ENCODE results near the gene GLB1L.

Gene GLB1L

DNA sequence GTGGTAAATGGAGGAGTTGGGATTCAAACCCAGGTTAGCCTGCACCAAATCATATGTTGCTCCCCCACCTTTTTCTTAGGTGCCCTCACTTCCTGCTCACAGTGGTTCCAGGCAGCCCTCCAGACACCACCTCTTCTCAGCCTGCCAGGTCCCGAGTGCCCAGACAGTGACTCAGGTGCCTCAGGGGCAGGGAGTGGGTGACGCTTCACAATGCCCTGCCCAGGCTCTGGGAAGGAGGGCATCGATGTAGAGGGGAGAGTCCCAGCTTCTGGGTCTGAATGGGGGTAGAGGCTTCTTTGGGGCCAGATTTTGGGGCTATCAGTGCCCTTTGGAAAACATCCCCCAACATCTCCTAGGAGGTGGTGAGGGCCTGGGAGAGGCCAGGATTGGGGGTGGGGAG lies 28.7 kb upstream of the GLB1L start:
- no peak overlapping the region for H3K4me3 ChIP-seq (ENCODE audit: low read length)
- TF ChIP-seq, protein P1, sequence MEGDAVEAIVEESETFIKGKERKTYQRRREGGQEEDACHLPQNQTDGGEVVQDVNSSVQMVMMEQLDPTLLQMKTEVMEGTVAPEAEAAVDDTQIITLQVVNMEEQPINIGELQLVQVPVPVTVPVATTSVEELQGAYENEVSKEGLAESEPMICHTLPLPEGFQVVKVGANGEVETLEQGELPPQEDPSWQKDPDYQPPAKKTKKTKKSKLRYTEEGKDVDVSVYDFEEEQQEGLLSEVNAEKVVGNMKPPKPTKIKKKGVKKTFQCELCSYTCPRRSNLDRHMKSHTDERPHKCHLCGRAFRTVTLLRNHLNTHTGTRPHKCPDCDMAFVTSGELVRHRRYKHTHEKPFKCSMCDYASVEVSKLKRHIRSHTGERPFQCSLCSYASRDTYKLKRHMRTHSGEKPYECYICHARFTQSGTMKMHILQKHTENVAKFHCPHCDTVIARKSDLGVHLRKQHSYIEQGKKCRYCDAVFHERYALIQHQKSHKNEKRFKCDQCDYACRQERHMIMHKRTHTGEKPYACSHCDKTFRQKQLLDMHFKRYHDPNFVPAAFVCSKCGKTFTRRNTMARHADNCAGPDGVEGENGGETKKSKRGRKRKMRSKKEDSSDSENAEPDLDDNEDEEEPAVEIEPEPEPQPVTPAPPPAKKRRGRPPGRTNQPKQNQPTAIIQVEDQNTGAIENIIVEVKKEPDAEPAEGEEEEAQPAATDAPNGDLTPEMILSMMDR (IDR thresholded peaks at IDR 0.05; ENCODE audit: insufficient read depth, low read depth, low read length, missing control alignments): no peak

DNA sequence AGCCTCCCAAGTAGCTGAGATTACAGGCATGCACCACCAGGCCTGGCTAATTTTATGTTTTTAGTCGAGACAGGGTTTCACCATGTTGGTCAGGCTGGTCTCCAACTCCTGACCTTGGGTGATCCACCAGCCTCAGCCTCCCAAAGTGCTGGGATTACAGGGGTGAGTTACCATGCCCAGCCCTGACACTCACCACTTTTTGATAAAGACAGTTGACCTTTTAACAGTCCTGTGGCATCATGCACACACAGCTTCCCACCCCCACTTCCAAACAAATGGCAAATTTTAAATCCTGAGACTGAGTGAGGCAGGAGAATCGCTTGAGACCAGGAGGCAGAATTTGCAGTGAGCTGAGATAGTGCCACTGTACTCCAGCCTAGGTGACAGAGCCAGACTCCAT lies 27.8 kb upstream of the GLB1L start:
- no peak for DNase-seq (ENCODE audit: low read depth)
- TF ChIP-seq, protein P1 (IDR thresholded peaks at IDR 0.05; ENCODE audit: insufficient read depth, low read depth, low read length, missing control alignments): no peak

More for the DNA sequence above, 28.7 kb upstream of the GLB1L start:
- DNase-seq (ENCODE audit: low read depth): peak; percentile 99

DNA sequence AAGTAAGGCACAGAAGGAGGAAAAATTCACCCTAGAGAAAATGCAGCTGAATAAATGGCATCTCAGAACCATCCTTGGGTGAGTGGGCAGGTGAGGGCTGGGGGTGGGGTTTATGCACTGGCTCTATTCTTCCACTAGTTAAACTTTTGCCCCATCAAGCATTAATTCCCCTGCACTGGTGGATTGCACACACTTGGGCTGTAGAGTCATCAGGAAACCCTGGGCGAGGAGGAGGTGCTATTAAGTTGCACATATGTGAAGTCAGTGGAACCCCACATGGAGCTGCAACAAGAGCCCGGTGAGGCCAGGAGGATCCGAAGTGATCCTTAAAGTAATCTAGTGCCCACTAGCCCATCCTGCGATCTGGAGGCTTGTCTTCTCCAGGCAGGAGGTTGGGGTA lies 27.1 kb upstream of the GLB1L start:
- TF ChIP-seq, protein P1 (IDR thresholded peaks at IDR 0.05; ENCODE audit: insufficient read depth, low read depth, low read length, missing control alignments): no peak
- DNase-seq (ENCODE audit: low read depth): no peak
- H3K4me3 ChIP-seq (ENCODE audit: low read length): no peak overlapping the region

More for the DNA sequence above, 27.8 kb upstream of the GLB1L start:
- H3K4me3 ChIP-seq (ENCODE audit: low read length): no peak overlapping the region

DNA sequence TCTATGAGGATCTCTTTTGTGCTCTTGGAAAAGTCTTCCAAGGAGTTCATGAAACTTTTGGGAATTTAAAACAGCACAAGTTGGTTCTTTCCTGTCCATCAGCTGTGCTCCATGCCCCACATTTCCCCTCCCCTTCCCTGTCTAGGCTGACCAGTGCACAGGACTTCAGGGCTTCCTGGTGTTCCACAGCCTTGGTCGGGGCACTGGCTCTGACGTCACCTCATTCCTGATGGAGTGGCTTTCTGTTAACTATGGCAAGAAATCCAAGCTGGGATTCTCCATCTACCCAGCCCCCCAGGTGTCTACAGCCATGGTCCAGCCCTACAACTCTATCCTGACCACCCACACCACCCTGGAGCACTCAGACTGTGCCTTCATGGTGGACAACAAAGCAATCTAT lies 25.8 kb upstream of the GLB1L start:
- H3K4me3 ChIP-seq (ENCODE audit: low read length): no peak overlapping the region
- TF ChIP-seq, protein P1 (IDR thresholded peaks at IDR 0.05; ENCODE audit: insufficient read depth, low read depth, low read length, missing control alignments): no peak
- DNase-seq (ENCODE audit: low read depth): no peak

DNA sequence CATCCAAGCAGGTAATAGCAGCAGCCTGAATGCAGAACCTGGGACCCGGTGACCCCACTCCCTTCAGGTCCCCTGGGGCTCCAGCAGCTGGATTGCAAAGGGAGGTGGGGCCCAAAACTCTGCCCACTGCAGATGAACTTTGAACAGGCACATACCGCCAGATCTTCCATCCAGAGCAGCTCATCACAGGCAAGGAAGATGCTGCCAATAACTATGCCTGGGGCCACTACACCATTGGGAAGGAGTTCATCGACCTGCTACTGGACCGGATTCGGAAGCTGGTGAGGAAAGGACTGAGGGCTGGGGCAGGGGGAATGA lies 24.8 kb upstream of the GLB1L start:
- TF ChIP-seq, protein P1 (IDR thresholded peaks at IDR 0.05; ENCODE audit: insufficient read depth, low read depth, low read length, missing control alignments): no peak
- no peak for DNase-seq (ENCODE audit: low read depth)
- no peak overlapping the region for H3K4me3 ChIP-seq (ENCODE audit: low read length)

DNA sequence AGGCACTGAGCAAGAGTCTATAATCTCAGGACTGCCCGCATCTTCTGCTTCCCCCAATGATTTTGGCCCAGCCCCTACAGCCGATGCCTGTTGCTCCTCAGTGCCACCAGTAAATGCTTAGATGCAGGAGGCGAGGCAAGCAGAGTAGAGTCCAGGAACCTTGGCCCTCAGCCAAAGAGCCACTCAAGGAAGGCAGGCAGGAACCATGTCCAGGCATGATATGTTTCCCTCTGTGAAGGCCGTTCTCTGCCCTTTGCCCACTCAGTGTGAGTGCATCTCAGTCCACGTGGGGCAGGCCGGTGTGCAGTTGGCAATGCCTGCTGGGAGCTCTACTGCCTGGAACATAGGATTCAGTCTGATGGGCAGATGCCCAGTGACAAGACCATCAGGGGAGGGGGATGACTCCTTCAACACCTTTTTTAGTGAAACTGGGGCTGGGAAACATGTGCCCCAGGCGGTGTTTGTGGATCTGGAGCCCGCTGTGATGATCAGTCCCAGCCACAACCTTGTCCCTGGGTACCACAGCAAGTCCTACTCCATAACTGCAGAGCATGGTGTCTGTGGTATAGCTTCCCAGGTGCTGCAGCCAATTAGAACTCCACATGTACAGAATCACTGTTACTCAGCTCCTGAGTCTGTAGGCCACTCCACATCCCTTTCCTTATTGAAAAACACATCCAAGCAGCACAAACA lies 24.3 kb upstream of the GLB1L start:
- DNase-seq (ENCODE audit: low read depth): peak; percentile 81
- no peak overlapping the region for H3K4me3 ChIP-seq (ENCODE audit: low read length)
- TF ChIP-seq, protein P1 (IDR thresholded peaks at IDR 0.05; ENCODE audit: insufficient read depth, low read depth, low read length, missing control alignments): no peak

DNA sequence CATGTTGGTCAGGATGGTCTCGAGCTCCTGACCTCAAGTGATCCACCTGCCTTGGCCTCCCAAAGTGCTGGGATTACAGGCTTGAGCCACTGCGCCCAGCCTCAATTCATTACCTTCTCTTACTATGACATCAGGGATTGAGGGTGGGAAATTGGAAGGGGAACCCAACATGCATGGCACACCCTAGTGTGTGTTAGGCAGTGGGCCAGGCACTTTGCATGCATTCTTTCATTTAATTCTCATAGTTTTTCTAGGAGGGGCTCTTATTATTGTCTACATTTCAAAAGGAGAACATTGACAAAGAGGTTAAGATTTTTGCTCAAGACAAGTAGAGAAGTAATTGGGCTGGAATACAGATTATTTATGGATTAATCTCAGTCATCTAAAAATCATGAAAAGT lies 23.1 kb upstream of the GLB1L start:
- no peak for DNase-seq (ENCODE audit: low read depth)
- H3K4me3 ChIP-seq (ENCODE audit: low read length): no peak overlapping the region
- TF ChIP-seq, protein P1 (IDR thresholded peaks at IDR 0.05; ENCODE audit: insufficient read depth, low read depth, low read length, missing control alignments): no peak
